Mesothelial cell of epicardium (in vitro differentiated cells): ENCODE data around the gene DCLRE1B. TPM values are rescaled to one million over a fixed set of nuclear protein-coding genes. Genes with fewer than 3 reads are reported as not detected.

ENCODE experiments used
- DNase-seq, 2 experiments: peaks; one replicate each; pipeline ENCODE4 v3.0.0; 2021; ENCODE audit warnings: low spot score in 2 of 2; ENCODE audit not compliant: unreplicated experiment in 2 of 2
- H3K27ac Mint-ChIP-seq: 2 replicates; pipeline ENCODE4 v1.8.0; 2021; ENCODE audit warnings: mixed read lengths
- H3K27me3 Mint-ChIP-seq: 2 replicates; pipeline ENCODE4 v1.8.0; 2021; ENCODE audit warnings: low read depth, mixed read lengths
- H3K36me3 Mint-ChIP-seq: 2 replicates; pipeline ENCODE4 v1.8.0; 2021; ENCODE audit warnings: mixed read lengths
- H3K4me1 Mint-ChIP-seq: 2 replicates; pipeline ENCODE4 v1.8.0; 2021; ENCODE audit warnings: mixed read lengths
- H3K4me3 Mint-ChIP-seq: 2 replicates; pipeline ENCODE4 v1.8.0; 2021; ENCODE audit warnings: mild to moderate bottlenecking, moderate library complexity, mixed read lengths
- H3K9me3 Mint-ChIP-seq: 2 replicates; pipeline ENCODE4 v1.8.0; 2021; ENCODE audit warnings: mixed read lengths
- total RNA-seq: library from RNA; stranded (reverse); gene quantifications from 3 replicates; pipeline ENCODE4 v1.2.1, GENCODE V29; 2021
- TF ChIP-seq, protein P1 (sequence below): fragments of 200-600 bp; sonication (generic); IDR thresholded peaks from one replicate; pipeline ENCODE4 v1.5.0; 2021; ENCODE audit warnings: antibody characterized with exemption; ENCODE audit not compliant: unreplicated experiment

The DCLRE1B gene
- total RNA-seq, 1 donor from 2014 or later = 9.5 TPM

DNA sequence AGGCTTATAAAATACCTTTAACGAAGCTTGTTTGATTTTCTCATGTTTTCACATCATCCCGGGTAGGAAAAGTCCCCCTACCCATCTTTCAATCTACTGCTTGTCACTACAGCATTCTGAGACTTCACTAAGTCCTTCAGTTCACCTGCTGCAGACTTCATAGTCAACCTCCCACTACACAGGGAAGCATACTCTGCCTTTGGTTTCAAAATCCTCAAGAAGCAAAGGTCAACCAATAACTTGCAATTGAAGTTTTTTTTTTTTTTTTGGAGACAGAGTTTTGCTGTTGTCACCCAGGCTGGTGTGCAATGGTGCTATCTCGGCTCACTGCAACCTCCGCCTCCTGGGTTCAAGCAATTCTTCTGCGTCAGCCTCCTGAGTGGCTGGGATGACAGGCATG is 28.9 kb upstream of the DCLRE1B start:
- TF ChIP-seq, protein P1, sequence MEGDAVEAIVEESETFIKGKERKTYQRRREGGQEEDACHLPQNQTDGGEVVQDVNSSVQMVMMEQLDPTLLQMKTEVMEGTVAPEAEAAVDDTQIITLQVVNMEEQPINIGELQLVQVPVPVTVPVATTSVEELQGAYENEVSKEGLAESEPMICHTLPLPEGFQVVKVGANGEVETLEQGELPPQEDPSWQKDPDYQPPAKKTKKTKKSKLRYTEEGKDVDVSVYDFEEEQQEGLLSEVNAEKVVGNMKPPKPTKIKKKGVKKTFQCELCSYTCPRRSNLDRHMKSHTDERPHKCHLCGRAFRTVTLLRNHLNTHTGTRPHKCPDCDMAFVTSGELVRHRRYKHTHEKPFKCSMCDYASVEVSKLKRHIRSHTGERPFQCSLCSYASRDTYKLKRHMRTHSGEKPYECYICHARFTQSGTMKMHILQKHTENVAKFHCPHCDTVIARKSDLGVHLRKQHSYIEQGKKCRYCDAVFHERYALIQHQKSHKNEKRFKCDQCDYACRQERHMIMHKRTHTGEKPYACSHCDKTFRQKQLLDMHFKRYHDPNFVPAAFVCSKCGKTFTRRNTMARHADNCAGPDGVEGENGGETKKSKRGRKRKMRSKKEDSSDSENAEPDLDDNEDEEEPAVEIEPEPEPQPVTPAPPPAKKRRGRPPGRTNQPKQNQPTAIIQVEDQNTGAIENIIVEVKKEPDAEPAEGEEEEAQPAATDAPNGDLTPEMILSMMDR = no peak
- H3K27ac Mint-ChIP-seq = no peak overlapping the region
- no peak overlapping the region for H3K4me3 Mint-ChIP-seq
- no peaks in the 10 kb centered on the region for H3K9me3 Mint-ChIP-seq
- no peak for DNase-seq
- H3K27me3 Mint-ChIP-seq = no peaks in the 10 kb centered on the region
- H3K36me3 Mint-ChIP-seq = no peaks in the 10 kb centered on the region
- H3K4me1 Mint-ChIP-seq = peaks cover 5% of the 10 kb centered on the region

DNA sequence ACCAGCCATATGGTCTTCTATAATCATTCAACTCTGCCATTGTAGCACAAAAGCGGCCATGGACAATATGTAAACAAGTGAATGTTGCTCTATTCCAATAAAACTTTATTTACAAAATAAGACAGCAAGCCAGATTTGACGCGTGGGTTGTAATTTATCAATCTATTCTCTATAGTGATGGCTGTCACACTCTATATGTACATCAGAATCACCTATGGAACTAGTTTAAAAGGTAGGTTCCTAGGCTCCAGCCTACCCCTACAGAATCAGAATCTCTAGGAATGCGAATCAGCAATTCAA is 25.4 kb upstream of the DCLRE1B start:
- Mint-ChIP-seq H3K4me1 (peaks cover 5% of the 10 kb centered on the region), H3K27me3 (no peaks in the 10 kb centered on the region), H3K9me3 (no peaks in the 10 kb centered on the region), H3K27ac (no peak overlapping the region), H3K36me3 (no peaks in the 10 kb centered on the region), H3K4me3 (no peak overlapping the region)
- TF ChIP-seq, protein P1 = no peak
- DNase-seq = no peak

DNA sequence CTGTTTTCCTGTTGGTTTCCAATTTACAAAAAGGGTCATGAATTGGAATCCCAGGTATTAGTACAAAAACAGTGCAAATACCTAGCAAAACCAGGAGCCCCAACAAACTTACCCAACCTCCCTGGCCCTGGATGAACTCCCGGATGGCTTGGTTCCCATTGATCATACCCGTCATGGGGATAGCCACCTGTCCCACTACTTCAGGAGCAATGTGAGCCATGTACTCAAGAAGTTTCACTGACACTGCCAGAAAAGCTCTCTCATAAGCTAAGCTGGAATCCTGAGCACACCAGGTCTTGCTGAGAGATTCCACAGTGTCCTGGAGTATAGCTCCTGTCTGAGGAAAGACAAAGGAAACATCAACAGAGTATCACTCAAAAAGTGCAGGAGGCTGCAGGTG is 23.5 kb upstream of the DCLRE1B start:
- Mint-ChIP-seq H3K36me3 (no peaks in the 10 kb centered on the region), H3K4me3 (no peak overlapping the region), H3K4me1 (peaks cover 5% of the 10 kb centered on the region), H3K9me3 (no peaks in the 10 kb centered on the region), H3K27me3 (no peaks in the 10 kb centered on the region), H3K27ac (no peak overlapping the region)
- TF ChIP-seq, protein P1 = no peak
- DNase-seq = no peak

DNA sequence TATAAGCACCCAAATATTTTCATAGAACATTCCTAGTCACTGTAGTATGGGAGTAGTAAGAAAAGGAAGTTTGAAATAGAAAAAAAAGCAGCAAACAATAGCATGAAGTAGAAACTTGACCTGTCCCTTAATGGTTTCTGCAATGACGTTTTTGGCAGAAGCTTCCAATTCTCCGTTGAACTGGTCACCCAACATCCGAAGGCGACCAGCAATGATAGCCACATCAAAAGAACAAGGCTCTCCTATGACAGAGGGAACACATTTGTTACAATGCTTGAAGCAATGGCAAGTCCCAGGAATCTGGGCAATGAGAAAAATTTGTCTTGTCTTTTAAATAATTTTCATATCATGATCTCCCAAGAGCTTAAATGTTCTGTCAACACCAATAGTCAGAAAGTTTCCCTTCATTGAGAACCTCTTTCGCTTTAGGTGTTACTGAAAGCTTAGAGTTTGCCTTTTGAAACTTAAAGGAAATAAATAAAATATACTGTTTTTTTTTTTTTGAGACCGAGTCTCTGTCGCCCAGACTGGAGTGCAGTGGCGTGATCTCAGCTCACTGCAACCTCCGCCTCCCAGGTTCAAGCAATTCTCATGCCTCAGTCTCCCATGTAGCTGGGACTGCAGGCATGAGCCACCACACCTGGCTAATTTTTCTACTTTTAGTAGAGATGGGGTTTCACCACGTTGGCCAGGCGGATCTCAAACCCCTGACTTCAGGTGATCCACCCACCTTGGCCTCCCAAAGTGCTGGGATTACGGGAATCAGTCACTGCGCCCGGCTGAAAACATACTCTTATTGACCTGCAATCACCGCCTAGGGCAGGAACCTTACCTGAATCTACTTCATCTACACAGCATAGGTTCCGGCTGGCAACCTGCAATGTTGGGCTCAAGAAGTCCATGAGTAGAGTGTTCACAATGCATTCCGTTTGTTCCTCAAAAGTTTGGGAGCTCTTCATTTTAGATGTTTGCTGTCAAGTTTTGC is 18.4 kb upstream of the DCLRE1B start:
- no peak for DNase-seq
- H3K27ac Mint-ChIP-seq = no peak overlapping the region
- TF ChIP-seq, protein P1 = no peak
- no peaks in the 10 kb centered on the region for H3K27me3 Mint-ChIP-seq
- no peaks in the 10 kb centered on the region for H3K9me3 Mint-ChIP-seq
- H3K4me3 Mint-ChIP-seq = no peak overlapping the region
- no peaks in the 10 kb centered on the region for H3K36me3 Mint-ChIP-seq
- H3K4me1 Mint-ChIP-seq = no peaks in the 10 kb centered on the region

DNA sequence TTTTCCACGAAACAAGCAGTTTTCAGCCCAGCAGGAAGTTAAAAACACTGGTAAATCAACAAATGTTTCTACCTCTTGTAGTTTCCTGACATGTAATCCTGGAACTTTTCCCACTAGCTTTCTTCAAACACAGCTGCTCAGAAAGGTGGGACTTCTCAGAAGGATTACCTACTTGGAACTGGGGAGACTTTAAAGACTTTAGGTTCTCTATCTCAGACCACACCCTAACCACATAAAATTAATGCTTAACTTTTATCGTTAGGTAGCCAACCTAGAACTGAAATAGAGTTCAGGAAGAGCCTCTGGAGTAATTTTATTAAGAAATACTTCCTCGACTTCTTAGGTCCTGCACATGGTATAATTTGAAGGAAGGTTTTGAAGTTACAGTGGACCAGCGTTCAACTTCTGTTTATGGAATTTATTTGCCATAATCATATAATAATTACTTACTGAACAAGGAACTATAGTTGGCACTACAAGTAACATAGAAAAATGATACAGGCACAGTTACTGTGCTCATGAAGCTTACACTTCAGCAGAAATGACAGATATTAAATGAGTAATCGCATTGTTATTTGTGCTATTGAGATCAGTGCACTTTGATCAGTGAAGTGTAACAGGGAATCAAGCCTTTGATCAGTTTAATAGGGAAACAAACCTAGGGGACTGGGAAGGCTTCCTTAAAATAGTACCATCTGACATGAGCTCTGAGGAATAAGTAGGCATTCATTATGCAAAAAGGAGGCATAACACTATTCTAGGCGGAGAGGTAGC is 17.5 kb upstream of the DCLRE1B start, which contains the start of gene BCL2L15:
BCL2L15 (minus strand) TSS at position 180 of the 774 bp plus-strand sequence. CDS start 206 bp downstream, outside the sequence.
- Mint-ChIP-seq H3K4me1 (no peaks in the 10 kb centered on the region), H3K27me3 (no peaks in the 10 kb centered on the region), H3K4me3 (no peak within 1 kb of the TSS), H3K9me3 (no peaks in the 10 kb centered on the region), H3K36me3 (no peaks in the 10 kb centered on the region), H3K27ac (no peak within 1 kb of the TSS)
- no peak for DNase-seq
- TF ChIP-seq, protein P1 = no peak
